LoVo (cell line): Measurements from ENCODE around the gene ADCY1.
"Not testable (repeated sequence)": the region's sequence is repeated elsewhere in the genome, so short reads cannot be mapped to it uniquely, and the experiment has no call there.

ENCODE experiments used
- DNase-seq: peaks from one replicate; pipeline ENCODE4 v3.0.0-alpha.2; 2016; ENCODE audit warnings: low spot score

Gene ADCY1

GRCh38 chr7:45759464-45759863, 185.3 kb downstream of the ADCY1 start:
- DNase-seq = not testable (repeated sequence)

DNA sequence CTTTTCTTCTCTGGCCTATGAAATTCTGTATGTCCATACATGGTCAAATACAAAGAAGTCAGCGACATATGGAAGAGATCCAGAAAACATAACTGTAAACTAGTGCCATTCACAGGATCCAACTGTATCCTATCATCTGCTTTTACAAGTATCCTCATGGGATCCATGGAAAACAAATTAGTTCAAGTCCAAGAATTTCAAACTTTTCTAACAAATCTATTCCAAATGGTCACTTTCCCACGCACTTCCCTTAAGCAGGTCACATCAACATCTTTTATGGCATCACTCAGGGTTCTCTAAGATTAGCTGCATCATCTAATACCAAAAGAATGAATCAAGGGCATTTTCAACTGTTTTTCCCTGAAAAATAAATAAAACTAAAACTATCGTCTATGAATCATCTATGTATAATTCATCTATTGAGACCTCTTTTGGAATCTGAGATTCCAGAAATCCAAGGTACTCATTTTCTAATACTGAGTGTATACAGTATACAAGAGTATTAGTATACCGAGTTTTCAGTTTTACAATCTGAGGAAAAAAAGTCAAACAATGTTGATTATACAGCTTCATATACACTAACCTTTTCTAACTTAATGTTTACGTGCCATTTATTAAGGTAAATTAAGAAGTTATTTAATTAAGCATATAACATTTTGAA, 187.5 kb downstream of the ADCY1 start:
- not testable (repeated sequence) for DNase-seq

DNA sequence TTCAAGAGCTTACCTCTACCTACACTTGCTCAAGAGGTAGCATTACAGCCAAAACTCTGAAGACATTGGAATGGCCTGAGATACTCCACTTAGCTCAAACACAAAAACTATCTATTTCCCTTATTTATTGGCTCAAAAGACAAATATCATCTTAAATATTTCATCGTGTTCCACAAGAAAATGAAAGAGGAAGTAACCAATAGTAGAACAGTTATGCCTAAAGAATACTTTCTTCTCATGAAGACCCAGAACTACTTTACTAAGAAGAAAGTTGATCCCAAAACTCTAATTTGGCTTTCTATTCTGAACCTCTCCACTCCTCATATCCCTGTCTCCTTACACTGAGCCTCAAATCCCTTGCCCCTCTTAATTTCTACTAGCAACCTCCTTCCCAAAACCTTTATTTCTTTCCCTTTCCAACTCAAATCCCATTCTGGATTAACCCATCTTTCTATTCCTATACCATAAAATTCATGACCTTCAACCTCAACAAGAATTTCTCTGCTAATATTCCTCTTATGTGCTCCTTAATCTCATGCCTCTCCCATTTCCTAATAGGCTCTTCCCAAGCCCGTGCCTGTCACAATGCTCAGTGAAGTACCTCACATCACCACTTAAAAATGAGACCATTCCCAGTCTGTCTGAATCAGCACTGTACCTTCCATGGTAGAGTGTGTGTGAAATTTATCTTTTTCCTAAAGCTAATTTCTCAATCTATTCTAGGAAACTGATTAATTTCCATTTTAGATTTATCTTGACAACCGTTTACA, 188.2 kb downstream of the ADCY1 start:
- not testable (repeated sequence) for DNase-seq

GRCh38 chr7:45768516-45769394, 194.6 kb downstream of the ADCY1 start:
- DNase-seq = peak; percentile 98

DNA sequence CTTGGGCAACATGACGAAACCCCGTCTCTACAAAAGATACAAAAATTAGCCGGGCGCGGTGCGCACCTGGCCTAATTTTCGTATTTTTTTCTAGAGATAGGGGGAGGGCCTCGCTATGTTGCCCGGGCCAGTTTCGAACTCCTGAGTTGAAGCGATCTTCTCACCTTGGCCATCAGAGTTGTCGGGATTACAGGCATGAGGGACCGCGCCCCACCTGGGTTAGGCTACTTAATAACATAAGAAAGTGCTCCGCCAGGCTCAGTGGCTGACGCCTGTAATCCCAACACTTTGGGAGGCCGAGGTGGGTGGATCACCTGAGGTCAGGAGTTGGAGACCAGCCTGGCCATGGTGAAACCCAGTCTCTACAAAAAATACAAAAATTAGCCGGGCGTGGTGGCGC, 195.5 kb downstream of the ADCY1 start:
- DNase-seq = not testable (repeated sequence)
